Stimulated activated CD8-positive, alpha-beta memory T cell treated with anti-CD3 and anti-CD28 coated beads, Interleukin-4, amount 100 ng/mL, for 24 hours (primary cell): ENCODE data around the gene PNKP.

Experiments used
- DNase-seq: peaks from one replicate; pipeline ENCODE4 v3.0.0-alpha.2; 2020; ENCODE audit warnings: low read depth

PNKP gene

DNA sequence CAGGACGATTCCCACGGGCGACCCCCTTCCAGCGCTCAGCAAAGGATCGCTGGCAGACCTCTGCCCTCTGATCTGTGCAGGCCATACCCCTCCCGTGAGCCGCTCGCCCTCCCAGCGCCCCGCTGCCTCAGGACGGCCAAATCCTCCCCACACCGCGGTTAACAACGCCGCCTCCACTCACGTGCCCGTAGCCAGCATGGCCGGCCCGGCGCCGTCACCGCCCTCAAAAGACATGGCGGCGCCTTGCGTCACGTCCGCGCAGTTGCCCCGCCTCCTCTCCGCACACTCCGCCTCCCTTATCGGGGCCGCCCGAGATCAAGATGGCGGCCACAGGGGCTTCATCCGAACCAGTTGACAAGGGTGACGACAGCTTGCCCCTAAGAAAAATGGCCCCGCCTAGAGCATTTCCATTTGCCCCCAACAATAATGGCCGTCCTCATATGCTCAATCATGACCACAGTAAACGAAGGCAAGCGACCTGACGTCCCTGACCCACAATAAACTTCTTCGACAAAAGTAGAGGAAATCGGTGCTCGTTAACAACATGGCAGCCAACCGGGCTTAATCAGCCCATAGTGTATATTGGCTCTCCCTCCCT is 9.1 kb upstream of the PNKP start:
- DNase-seq: peak; percentile 94

DNA sequence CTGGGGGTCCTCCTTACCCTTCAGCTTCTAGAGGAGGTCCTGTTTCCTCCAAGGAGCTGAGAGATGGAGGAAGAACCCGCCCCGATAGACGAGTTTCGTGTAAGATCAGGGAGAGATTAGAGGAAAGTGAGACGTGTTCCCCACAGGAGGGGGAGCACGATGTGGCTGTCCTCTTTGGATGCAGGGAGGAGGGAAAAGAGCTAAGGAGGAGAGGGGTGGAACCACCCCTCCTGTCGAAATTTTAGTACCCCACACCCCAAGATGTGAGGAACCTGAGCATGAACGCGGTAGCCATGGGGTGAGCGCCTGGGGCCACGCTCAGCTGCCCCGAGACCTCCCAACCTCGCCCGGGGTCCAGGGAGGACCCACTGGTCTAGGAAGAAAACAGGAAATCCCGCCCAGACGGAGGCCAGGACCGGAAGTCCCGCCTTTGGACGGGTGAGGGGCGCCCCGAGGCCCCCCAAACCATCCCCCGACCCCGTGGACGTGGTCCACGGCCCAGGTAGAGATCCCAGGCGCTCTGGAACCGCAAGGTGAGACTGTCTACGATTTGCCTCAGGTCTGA is 8.6 kb upstream of the PNKP start:
- DNase-seq: peak; percentile 41

DNA sequence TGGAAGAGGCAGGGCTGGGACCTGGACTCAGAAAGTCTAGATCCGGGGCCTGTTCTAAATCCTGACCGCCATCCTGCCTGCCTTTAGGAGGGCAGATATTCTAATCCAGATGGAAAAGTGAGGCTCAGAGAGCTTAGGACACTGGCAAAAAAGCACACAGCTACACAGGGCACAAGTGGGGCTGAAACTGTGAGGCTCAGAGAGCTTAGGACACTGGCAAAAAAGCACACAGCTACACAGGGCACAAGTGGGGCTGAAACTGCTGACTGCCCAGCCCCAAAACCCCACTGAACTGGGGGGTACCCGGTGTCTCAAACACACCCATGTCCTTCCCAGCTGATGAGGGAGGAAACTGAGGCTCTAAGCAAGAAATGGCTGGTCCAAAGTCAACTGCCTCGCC is 7.8 kb upstream of the PNKP start:
- no peak for DNase-seq

DNA sequence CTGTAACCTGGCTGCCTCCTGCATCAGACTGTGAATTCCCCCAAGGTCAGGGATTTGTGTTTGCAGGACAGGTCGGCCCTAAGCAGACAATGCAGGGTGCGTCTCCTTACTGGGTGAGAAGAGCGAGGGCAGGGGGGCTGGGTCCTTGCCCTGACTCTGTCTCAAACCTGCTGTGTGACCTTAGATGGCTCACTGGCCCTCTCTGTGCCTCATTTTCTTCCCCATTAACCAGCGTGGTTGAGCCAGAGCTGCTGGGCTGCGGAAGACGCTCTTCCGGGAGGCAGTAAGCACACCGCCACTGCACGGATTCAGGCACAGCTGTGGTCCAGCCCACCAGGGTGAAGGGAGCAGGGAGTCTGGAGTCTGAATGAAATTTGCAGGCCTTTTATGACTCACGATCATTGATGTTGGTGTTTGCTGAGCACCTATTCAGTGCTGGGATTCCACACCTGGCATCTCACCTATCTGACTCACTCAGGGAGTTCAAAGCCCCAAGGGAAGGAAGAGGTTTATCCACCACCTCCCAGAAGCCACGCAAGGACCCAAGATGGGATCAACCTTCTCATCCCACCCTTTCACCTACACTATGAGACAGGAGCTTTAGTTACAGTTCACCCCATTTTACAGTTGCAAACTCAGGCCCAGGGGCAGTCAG is 7.3 kb upstream of the PNKP start:
- DNase-seq: no peak

DNA sequence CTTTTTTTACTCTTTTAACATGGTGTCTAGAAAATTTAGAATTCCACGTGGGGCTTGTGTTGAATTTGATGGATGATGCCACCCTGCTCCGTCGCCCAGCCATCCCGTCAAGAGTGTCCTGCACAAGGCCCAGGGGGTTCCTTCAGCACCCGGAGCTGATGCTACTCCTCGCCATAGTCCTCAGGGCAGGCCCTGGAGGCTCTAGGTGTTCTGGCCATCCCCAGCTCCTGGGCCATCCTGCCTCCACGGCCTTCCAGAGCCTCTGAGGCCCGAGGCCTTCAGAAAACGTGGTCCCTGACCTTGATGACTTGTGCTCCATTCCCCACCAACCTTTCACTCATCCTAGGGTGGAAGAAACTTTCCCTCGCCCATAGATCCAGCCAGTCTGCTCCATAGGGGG is 6.5 kb upstream of the PNKP start:
- no peak for DNase-seq

DNA sequence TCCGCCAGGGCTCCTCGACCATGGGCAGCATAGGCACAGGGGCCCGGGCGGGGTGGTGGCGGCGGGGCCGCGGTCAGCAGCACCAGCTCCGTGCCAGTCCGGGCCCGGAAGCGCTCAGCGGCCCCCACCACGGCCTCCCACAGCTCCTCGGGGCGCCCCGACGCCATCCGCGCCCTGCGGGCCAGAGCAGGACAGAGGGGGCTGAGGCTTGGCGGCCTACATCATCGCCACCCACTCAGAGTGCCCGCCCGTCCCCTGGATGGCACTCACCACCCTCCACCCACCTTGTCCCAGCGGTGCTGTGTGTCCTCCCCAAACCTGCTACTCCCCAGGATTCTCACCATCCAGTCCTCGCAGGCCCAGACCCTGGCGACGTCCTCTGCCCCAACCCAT is 5.7 kb upstream of the PNKP start:
- no peak for DNase-seq

DNA sequence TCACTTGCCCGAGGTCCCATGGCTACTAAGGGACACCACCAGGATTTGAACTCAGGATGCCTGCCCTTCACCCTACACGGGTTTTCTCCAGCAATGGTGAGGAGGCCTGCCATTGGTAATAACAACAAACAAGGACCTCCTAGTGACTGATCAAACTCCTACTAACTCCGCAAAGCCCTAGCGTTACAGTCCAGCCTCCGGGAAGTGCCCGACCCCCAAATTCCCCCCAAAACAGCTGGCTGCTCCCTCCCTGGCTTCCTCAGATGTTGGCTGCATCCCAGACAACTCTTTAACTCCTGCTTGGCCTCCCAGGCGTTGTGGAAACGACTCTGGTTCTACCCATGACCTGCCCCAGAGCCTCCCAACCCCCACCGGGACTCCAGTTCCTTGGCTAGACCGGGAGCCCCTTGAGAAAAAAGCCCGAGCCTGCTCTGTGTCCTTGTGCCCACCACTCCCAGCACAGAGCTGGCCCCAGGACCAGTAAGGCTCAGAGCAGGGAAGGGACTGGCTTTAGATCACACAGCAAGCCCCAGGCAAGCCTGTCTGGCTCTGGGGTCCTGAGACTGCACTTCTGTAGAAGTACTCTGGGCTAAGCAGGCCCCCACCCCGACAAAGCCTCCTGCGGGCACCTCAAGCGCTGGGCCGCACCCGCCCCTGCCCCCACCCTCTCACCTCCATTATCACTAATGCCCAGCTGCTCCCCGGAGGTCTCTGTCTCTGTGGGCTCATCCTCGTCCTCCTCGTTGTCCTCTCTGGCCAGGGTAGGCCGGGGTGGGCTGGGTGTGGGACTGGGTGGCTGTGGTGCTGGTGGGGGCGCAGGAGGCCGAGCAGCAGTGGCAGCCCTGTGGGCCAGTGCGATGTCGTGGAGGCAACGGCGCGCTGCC is 5.1 kb upstream of the PNKP start:
- DNase-seq: no peak

DNA sequence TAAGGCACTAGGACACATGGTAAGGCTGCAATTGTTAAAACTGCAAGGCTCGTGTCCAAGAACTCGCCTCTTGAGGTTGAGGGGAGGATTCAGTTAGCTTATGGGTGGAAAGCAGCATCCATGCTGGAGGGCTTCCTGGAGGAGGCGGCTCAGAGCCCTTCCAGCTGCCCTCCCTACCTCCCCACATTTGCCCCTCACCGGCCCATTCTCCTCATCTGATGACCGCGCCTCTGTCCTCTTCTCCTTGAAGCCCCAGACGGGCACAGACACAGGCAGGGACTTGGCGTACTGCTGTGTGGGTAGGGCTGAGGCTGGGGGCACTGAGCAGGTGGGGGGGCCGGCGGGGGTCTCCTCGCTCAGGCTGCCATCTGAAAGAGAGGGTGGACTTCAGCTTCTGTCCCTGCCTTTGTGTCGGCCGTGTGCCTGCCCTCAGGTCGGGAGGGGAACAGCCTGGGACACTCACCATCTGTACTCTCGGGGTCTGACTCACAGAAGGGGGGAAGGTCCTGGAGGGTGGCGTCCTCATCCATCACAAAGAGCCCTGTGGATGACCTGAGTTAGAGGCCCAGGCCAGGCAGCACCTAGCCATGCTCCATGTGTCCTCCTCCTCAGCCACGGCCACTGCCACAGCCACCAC is 4.1 kb upstream of the PNKP start:
- no peak for DNase-seq

DNA sequence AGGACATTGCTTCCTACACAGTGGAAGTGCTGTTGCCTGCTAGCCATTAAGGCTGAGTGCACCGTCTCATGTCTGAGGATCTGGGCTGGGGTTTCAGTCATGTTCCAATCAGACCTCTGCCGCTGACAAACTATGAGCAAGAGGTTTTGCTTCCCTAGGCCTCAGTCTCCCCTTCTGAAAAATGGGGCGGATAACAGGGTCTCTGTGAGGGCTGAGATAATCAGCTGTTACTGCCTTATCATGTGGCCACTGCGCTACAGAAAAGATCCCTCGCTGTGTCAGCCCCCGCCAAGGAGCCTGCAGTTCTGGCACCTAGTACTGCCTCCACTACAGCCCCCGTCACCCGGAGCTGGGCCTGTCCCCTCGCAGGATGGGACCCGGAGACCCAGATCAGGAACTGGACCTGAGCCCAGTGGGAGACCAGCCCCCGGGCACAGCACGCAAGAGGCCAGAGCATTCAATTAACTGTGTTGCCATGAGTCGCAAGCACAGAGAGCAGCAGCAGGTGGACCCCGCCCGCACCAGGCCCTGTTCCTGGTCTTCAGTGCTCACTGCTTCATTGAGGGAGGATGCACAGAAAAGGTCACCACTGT is 3.0 kb upstream of the PNKP start:
- DNase-seq: no peak

DNA sequence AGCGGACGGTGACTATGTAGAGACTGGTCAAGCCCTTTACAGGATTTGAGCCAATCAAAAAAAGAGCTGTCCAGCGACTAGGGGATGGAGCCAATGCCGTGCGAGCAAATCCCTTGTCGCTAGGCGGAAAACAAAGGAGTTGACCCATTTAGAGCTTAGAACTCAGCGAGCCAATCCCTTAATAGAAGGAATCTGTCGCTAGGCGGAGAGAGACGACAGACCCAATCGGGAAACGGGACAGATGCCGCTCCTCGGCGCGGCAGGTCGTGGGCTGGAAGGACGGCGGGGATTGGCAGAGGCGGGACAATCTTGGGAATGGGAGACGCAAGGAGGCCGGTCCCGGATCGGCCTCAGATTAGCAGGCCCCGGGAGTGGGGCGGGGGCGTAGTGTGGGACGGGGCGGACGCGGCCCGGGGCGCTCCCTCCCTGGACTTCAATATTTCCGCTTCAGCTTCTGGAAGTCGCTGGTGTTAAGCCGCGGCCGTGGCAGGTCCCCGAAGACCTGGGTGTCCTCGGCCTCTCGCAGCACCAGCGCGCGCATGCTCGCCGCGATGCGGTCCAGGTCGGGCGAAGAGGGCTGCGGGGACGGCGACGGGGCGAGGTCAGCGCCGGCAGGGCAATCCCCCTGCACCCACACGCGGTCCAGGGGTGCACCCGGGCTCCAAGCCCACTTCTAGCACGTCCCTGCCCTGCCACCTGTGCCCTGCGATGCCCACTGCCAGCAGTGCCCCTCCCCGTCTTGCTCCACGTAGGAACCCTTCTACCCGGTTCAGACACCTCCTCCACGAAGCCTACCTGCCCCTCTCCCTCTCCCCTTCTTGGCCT is 2.3 kb upstream of the PNKP start:
- DNase-seq: peak; percentile 82

DNA sequence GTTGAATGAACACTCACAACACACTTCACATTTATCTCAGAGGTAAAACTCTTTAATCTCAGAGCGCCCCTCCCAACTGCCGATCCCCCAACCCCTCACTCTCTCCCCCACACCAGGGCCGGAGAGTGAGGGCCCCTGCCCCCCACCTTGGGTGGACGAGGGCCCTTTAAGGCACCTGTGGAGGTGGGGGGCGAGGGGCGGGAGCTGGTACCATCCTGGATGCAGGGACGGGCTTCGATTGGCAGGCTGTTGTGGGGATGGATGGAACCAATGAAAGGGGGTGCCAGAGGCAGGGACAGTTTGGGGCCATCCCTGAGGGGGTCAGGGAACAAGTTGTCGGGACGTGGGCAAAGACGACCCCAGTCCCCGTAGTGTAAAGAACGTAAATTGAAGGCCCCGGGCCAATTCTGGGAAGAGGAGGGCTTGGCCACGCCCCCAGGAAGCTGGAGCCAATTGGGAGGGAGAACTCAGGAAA is 1.7 kb upstream of the PNKP start:
- no peak for DNase-seq

DNA sequence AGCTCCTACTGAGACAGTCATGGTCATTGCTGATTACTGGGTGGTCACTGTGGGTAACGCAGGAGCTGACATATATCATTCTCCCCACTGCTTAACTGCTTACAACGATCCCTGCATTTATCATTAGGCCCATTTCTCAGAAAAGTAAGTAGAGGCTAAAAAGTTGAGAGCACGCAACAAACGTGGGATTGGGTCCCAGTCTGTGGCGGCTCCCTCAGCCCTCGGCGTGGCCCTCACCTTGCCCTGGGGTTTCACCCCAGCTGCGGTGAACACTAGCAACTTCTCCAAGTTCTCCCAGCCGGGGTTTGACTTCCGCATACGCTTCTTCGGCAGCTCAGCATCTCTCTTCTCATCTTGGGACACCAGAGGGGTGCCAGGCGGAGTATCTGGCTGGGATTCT is 2.5 kb downstream of the PNKP start:
- no peak for DNase-seq

DNA sequence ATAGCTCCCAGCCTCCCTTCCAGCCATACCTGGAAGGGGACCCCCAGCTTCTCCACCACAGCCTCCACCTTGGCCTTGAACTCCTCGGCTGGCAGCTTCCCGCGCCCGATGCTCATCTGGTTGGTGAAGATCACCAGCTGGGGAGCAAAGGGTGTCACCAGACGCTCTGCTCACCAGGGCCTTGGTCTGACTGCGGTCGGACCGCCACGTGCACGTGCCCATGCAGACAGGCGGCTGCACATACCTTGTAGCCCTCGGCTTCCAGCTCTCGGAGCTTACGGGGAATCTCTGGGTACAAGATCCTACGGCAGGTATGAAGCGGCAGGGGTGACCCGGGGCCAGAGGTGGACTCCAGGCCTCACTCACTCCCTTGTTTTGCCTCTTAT is 3.4 kb downstream of the PNKP start:
- no peak for DNase-seq

DNA sequence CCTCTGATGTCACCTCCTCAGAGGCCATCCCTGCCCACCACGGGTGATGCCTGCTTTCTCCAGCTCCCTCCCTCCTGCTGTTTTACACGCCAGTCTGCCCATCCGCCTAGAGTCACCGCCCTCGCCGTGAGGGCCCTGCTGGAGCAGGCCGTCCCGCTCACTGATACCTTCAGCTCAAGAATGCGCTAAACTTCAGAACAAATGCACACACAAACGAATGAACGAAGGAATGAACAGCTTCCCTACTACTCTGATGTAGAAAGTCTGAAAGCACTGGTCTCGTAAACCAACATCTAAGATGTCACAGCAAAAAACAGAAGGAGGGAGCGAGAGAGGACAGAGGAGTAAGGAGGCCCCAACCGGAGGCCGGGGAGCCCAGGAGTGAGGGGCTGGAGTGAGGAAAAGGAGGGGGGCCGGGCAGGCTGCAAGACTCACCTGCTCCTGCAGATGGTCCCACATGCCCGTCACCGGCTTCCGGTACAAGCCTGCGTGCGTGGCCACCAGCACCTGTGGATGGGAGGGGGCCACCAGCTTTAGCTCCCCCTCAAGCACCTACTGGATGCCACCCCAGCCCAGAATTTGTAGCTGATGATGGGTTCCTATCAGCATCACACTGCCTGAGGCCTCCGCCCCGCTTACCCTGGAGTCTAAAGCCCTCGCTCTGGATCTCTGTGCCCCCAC is 4.0 kb downstream of the PNKP start:
- DNase-seq: no peak

DNA sequence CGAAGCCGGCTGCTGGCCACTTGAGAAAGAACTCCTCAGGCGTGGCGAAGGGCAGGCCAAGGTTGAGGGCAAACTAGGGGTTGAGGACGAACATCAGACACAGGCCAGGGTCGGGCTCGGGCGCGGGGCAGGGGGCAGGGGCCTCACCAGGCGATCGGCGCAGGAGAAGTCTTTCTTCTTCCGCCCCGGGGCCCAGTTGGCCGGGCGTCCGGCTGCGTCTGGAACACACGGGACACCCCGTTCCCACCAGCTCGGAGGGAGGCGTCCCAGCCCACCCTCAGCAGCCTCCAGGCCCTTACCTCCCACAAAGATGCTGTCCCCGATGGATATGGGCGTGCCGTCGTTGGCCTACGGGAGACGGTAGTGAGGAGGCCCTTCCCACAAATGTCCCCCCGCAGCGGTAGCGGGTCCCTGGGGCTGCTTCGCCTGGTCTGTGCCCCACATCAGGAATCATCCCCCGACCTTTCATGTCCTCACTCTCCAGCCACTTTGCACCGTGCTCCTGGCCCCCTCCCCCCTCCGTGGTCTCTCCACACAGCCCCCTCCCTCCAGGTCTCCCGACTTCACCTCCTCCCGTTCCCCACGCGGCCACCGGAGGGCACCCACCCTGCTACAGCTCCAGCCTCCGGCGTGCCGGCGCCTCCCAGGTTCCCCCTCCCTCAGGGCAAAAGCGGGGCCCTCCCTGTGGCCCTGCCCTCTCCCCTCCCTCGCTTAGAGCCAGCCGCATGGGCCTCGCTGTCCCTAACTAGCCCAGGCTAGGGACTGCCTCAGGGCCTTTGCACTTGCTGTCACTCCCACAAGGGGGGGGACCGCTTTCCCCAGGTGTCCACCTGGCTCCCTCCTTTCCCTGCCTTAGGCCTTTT is 4.8 kb downstream of the PNKP start:
- no peak for DNase-seq

DNA sequence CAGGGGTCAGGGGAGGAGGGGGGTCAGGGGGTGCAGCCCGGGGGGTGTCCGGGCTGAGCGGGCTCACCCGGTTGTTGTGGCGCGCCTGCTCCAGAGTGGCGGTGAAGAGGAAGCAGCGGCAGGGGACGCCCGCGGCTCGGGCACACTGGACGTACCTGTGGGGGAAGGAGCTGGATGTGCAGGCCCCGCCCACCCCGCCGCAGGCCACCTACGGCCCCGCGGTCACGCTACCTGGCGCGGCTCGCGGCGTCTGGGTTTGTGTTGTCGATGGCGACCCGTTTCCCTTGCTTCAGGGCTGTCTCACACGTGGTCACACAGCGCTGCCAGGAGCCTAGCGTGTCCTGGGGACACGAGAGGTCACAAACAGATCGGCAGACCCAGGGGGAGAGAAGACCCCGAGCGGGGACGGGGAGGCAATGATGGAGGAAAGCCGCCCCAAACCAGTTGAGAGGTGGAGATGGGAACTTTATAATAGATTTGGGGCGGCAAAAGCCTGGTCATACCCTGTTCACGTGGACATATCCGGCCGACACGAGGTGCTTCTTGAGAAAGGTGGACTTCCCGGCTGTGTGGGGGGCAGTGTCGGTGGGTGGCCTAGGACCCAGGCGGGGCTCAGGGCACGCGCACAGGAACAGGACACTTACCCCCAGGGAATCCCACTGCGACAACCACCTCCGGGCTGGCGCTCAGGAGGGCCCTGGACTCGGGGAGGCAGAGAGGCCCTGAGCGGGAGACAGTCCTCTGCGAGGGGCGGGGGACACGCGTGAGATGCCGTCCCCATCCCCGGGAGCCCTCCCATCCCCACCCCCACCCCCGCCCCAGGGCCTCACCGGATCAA is 5.6 kb downstream of the PNKP start:
- DNase-seq: no peak

DNA sequence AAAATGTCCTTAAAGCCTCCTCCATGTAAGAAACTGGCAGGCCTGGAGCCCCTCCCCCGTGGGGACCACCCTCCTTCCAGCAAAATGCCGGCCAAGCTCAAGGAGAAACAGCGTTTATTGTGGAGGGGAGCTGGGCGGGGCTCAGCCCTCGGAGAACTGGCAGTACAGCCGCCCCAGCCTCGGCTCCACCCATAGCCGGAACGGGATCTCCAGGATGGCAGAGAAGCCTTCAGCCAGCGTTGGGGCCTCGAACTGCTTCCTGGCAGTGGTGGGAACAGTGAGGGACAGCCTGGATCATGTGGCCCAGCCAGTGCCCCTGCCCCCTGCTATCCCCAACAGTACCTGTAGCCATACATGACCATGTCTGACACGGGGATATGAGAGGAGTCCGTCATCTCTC is 6.3 kb downstream of the PNKP start:
- DNase-seq: no peak

DNA sequence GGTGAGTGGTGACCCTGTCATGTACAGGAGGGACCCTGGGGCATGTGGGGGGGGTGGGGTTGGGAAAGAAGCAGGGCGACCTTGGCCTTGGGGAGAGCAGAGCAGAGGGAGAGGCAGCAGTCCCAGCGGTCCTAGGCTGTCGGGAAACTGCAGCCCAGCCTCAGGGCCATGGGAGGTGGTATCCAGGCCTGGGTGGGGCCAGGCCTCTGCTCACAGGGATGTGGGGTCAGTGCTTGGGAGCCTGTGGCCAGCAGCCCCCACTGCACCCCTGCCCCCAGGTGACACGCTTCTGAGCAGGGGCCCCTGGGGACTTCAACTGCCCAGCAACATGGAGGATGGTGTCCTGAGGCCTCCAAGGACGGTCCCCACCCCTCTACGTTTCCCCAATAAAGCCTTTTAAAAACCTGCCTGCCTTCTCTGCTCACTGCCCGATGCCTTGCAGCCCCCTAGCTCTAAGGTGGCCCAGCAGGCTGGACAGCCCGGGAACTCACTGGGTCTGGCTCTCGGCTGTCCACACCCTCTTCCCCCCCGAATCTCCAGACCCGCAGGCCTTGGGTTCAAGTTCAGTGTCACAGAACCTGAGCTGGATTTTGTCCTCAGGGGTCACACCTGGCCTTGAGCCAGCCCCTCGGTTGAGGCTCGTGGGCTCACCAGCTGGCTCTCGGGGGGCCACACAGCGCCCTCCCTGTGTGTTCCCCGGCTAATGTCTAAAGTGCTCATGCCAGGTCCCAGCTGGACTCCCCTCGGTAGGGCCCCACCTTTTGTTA is 6.9 kb downstream of the PNKP start:
- no peak for DNase-seq
